ENCODE measurements around the gene C1orf210. TPM values are rescaled to one million over a fixed set of nuclear protein-coding genes. Genes with fewer than 3 reads are reported as not detected.

The C1orf210 gene
- total RNA-seq, 1 donor from 2014 or later = 34.3 TPM

DNA sequence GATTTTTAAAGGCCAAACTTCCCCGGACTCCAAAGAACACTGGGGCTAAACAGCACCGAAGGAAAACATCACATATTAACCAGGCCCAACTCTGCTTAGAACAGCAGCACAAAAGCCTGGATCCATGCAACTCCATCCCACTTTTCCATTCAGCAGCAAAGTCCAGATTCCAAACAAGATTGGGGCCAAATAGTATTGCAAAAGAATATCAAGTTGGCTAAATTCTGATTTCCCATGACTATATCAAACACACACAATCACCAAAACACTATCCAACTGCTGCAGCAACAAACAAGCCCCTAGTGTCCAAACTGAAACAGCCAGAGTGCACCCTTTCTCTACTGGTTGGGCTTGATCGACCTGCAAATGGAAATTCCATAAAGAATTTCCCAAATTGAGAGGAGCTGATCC, 35.0 kb downstream of the C1orf210 start:
- H3K9me3 Mint-ChIP-seq (ENCODE audit: low read depth) = peaks cover 27% of the 10 kb centered on the region
- no peak overlapping the region for H3K27ac Mint-ChIP-seq
- DNase-seq (ENCODE audit: low spot score, unreplicated experiment) = no peak
- peaks cover 7% of the 10 kb centered on the region for H3K27me3 Mint-ChIP-seq
- no peak overlapping the region for H3K4me3 Mint-ChIP-seq (ENCODE audit: low read depth)
- H3K4me1 Mint-ChIP-seq (ENCODE audit: low read depth) = no peaks in the 10 kb centered on the region
- no peak for TF ChIP-seq CTCF (IDR thresholded peaks at IDR 0.05; ENCODE audit: unreplicated experiment)
- peaks cover 3% of the 10 kb centered on the region for H3K36me3 Mint-ChIP-seq (ENCODE audit: insufficient read depth)

DNA sequence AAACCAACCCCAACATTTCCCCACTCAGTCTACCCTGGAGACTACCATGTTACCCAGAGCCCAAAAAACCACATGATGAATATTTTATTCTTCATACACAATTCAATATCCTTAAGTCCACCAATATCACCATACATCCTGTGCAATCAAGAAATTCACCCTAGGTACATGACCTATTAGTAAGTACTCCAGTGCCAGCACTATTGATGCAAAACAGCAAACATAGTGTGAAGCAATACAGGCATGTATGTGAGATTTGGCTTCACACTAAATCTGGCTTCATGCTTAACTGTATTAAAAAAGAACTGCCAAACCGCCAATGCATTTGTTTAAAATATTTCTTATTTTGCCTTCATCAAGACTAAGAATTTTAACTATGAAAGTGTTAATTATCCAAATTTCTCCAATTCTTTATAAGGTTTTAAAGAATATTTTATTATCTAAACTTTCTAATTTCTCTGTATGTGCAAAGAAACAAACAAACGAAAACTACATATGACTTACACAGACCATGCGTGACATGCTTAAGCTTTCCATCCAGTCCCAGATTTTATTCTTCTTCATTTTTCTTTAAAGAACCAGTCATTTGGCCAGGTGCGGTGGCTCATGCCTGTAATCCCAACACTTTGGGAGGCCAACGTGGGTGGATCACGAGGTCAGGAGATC, 38.0 kb downstream of the C1orf210 start:
- Mint-ChIP-seq H3K4me3 (ENCODE audit: low read depth) (no peak overlapping the region), H3K27ac (no peak overlapping the region), H3K9me3 (ENCODE audit: low read depth) (peaks cover 27% of the 10 kb centered on the region), H3K36me3 (ENCODE audit: insufficient read depth) (peaks cover 3% of the 10 kb centered on the region), H3K27me3 (no peaks in the 10 kb centered on the region), H3K4me1 (ENCODE audit: low read depth) (peaks cover 4% of the 10 kb centered on the region)
- no peak for DNase-seq (ENCODE audit: low spot score, unreplicated experiment)
- TF ChIP-seq CTCF (IDR thresholded peaks at IDR 0.05; ENCODE audit: unreplicated experiment) = no peak

DNA sequence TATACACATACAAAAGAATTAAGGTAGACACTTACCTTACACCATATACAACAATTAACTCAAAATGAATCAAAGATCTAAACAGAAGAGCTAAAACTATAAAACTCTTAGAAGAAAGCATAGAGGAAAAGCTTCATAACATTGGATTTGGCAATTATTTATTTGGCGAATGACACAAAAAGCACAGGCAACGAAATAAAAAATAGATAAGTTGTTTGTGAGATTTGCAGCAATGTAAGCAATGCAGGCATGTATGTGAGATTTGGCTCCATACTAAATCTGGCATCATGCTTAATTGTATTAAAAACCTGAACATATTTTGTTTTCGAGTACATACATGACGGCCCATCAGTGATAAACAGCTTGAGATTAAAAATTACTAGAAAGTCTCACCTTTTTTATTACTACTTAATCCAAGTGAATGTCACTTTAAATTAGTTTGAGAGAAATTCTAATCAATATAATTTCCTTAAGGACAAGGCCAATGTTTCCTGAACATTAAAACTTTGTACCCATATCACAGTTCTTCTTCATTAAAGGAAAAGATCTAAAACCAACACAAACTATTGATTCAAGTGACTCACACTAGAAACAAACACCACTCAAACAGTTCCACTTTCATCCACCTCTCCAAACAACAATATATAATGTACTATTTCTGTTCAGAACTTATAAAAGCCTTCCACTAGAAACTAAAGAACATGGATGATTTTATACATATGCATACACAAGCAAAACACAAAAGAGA, 38.7 kb downstream of the C1orf210 start:
- no peak for DNase-seq (ENCODE audit: low spot score, unreplicated experiment)
- Mint-ChIP-seq H3K36me3 (ENCODE audit: insufficient read depth) (peaks cover 3% of the 10 kb centered on the region), H3K4me3 (ENCODE audit: low read depth) (no peak overlapping the region), H3K27me3 (no peaks in the 10 kb centered on the region), H3K27ac (no peak overlapping the region), H3K4me1 (ENCODE audit: low read depth) (peaks cover 4% of the 10 kb centered on the region), H3K9me3 (ENCODE audit: low read depth) (peaks cover 27% of the 10 kb centered on the region)
- TF ChIP-seq CTCF (IDR thresholded peaks at IDR 0.05; ENCODE audit: unreplicated experiment) = no peak

GRCh38 chr1:43243299-43243698, 42.1 kb downstream of the C1orf210 start:
- Mint-ChIP-seq H3K36me3 (ENCODE audit: insufficient read depth) (peaks cover 3% of the 10 kb centered on the region), H3K4me3 (ENCODE audit: low read depth) (no peak overlapping the region), H3K4me1 (ENCODE audit: low read depth) (peaks cover 4% of the 10 kb centered on the region), H3K9me3 (ENCODE audit: low read depth) (peaks cover 18% of the 10 kb centered on the region), H3K27me3 (no peaks in the 10 kb centered on the region), H3K27ac (peak overlapping the region; percentile 76)
- no peak for TF ChIP-seq CTCF (IDR thresholded peaks at IDR 0.05; ENCODE audit: unreplicated experiment)
- no peak for DNase-seq (ENCODE audit: low spot score, unreplicated experiment)

GRCh38 chr1:43241413-43241836, 44.0 kb downstream of the C1orf210 start:
- H3K36me3 Mint-ChIP-seq (ENCODE audit: insufficient read depth) = no peaks in the 10 kb centered on the region
- H3K4me1 Mint-ChIP-seq (ENCODE audit: low read depth) = peaks cover 6% of the 10 kb centered on the region
- H3K27ac Mint-ChIP-seq = peak overlapping the region; percentile 11
- no peak for TF ChIP-seq CTCF (IDR thresholded peaks at IDR 0.05; ENCODE audit: unreplicated experiment)
- peaks cover 8% of the 10 kb centered on the region for H3K9me3 Mint-ChIP-seq (ENCODE audit: low read depth)
- H3K4me3 Mint-ChIP-seq (ENCODE audit: low read depth) = no peak overlapping the region
- no peak for DNase-seq (ENCODE audit: low spot score, unreplicated experiment)
- H3K27me3 Mint-ChIP-seq = no peaks in the 10 kb centered on the region
